HepG2 (cell line): ENCODE results near the gene GGPS1. TPM values are rescaled to one million over a fixed set of nuclear protein-coding genes. Genes with fewer than 3 reads are reported as not detected.

Experiments
- CAMTA2 ChIP-seq: sonication (generic); formaldehyde crosslinking; IDR thresholded peaks from 2 replicates; pipeline ENCODE4 v1.4.0; 2020; ENCODE audit warnings: mild to moderate bottlenecking, missing genetic modification reagents, borderline replicate concordance
- CREB1 ChIP-seq, 2 experiments: fragments of 450-650 bp in 1 of 2; IDR thresholded peaks; 2 replicates each; pipeline ENCODE4 v1.6.1; 2016 to 2017; ENCODE audit warnings: control low read depth in 1 of 2, mild to moderate bottlenecking in 1 of 2, missing compliant biosample characterization in 1 of 2, missing genetic modification characterization in 1 of 2
- FOXK2 ChIP-seq: fragments of 450-650 bp; IDR thresholded peaks from 2 replicates; pipeline ENCODE4 v1.6.1; 2016
- MTA1 ChIP-seq: sonication (generic); formaldehyde crosslinking; IDR thresholded peaks from 2 replicates; pipeline ENCODE4 v1.4.0; 2020; ENCODE audit warnings: missing genetic modification reagents, mild to moderate bottlenecking, borderline replicate concordance
- NAIF1 ChIP-seq: sonication (generic); formaldehyde crosslinking; IDR thresholded peaks from 2 replicates; pipeline ENCODE4 v1.5.0; 2020; ENCODE audit warnings: mild to moderate bottlenecking, missing genetic modification reagents, borderline replicate concordance
- POLR2AphosphoS2 ChIP-seq: IDR thresholded peaks from 2 replicates; pipeline ENCODE4 v1.6.1; 2011; ENCODE audit warnings: low read depth, low read length, improper control_type of control experiment
- SMAD3 ChIP-seq: sonication (generic); formaldehyde crosslinking; IDR thresholded peaks from 2 replicates; pipeline ENCODE4 v1.4.0; 2020; ENCODE audit warnings: missing genetic modification reagents
- SNAI1 ChIP-seq: sonication (generic); formaldehyde crosslinking; IDR thresholded peaks from 2 replicates; pipeline ENCODE4 v1.5.0; 2020; ENCODE audit warnings: mild to moderate bottlenecking, missing genetic modification reagents, borderline replicate concordance
- STAG1 ChIP-seq: sonication (generic); formaldehyde crosslinking; IDR thresholded peaks from 2 replicates; pipeline ENCODE4 v1.4.0; 2020; ENCODE audit warnings: missing genetic modification reagents
- ZSCAN25 ChIP-seq: sonication (generic); formaldehyde crosslinking; IDR thresholded peaks from 2 replicates; pipeline ENCODE4 v1.8.0; 2022; ENCODE audit warnings: mild to moderate bottlenecking, missing genetic modification reagents
- polyA plus RNA-seq, 8 experiments: library from polyadenylated mRNA; depleted of rRNA in 3 of 8; stranded (reverse) in 7 of 8; unstranded in 1 of 8; fragments of >200 nt; fragmentation: Illumina TruSeq in 4 of 8; extraction: Trizol in 4 of 8; gene quantifications; 2 replicates each; pipeline versions ENCODE4 v1.2.1 to v1.2.3, GENCODE V29; 2011 to 2016; ENCODE audit warnings: low read depth in 4 of 8, missing spikeins in 1 of 8, mixed read lengths in 1 of 8; ENCODE audit not compliant: insufficient read depth in 1 of 8
- total RNA-seq, 5 experiments: library from RNA; depleted of rRNA; stranded (reverse); fragments of >200 nt; fragmentation: Illumina TruSeq; extraction: Trizol; gene quantifications; 2 replicates each; pipeline ENCODE4 v1.2.3, GENCODE V29; 2016; ENCODE audit warnings: low read depth in 1 of 5
- TF ChIP-seq, protein P1 (sequence below), 2 experiments: fragments of 450-650 bp in 1 of 2; sonication (generic) in 1 of 2; formaldehyde crosslinking in 1 of 2; IDR thresholded peaks; 2 replicates each; pipeline versions ENCODE4 v1.6.1 to v1.8.0; 2016 to 2022; ENCODE audit warnings: antibody characterized with exemption in 1 of 2, mild to moderate bottlenecking in 1 of 2, missing genetic modification reagents in 1 of 2
- TF ChIP-seq, protein P2 (sequence below): sonication (generic); formaldehyde crosslinking; IDR thresholded peaks from 2 replicates; pipeline ENCODE4 v1.4.0; 2020; ENCODE audit warnings: mild to moderate bottlenecking, missing genetic modification reagents
- TF ChIP-seq, protein P3 (sequence below): sonication (generic); formaldehyde crosslinking; IDR thresholded peaks from 2 replicates; pipeline ENCODE4 v1.5.1; 2020; ENCODE audit warnings: missing genetic modification reagents, mild to moderate bottlenecking, borderline replicate concordance

Gene GGPS1
- total and polyA plus RNA-seq, 2 of the 13 experiments (the other 11 are each of a cell fraction or from before 2014, with no cell fraction given), result 28.8 to 42.6 TPM

DNA sequence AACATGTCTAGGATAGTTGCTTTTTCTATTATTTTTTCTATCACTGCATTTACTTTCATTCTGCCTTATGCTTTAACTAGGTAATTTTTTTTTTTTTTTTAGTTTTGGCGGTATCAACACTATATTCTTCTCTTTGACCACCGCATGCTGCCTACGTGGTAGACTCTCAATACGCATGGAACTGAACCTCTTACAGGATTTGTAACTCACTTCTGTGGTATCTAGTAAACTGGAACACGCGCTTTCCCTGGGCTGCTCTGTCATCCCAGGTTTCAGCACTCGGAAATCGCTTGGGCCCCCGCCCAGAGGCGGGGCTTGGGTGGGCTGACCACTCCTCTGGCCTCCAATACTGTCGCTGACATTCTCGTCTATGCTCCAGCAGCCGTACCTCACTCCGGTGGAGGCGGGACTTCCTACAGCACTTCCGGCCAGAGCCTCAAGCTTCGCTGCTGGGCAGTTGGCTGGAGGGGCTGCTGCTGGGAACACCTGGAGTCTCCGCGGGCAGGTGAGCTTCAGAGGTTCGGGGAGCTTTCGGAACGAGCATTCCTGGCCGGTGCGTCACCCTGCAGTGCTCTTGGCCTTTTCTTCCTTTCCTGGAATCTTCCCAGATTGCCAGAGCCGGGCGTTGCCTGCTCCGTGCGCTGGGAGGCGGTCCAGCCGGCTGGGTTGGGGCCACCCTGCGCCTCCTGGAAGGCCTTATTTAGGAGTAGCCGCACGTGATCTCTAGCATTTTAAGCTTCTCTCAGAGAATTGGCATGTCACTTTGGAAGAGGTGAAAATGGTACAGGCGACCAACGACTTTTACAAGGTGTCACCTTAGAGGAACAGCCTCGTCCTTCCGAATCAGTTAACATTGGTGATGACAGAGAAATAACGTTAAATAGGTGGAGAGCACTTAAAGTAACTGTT lies 38.9 kb downstream of the GGPS1 start, which contains the start of gene TBCE (continued):
- TF ChIP-seq, protein P1, sequence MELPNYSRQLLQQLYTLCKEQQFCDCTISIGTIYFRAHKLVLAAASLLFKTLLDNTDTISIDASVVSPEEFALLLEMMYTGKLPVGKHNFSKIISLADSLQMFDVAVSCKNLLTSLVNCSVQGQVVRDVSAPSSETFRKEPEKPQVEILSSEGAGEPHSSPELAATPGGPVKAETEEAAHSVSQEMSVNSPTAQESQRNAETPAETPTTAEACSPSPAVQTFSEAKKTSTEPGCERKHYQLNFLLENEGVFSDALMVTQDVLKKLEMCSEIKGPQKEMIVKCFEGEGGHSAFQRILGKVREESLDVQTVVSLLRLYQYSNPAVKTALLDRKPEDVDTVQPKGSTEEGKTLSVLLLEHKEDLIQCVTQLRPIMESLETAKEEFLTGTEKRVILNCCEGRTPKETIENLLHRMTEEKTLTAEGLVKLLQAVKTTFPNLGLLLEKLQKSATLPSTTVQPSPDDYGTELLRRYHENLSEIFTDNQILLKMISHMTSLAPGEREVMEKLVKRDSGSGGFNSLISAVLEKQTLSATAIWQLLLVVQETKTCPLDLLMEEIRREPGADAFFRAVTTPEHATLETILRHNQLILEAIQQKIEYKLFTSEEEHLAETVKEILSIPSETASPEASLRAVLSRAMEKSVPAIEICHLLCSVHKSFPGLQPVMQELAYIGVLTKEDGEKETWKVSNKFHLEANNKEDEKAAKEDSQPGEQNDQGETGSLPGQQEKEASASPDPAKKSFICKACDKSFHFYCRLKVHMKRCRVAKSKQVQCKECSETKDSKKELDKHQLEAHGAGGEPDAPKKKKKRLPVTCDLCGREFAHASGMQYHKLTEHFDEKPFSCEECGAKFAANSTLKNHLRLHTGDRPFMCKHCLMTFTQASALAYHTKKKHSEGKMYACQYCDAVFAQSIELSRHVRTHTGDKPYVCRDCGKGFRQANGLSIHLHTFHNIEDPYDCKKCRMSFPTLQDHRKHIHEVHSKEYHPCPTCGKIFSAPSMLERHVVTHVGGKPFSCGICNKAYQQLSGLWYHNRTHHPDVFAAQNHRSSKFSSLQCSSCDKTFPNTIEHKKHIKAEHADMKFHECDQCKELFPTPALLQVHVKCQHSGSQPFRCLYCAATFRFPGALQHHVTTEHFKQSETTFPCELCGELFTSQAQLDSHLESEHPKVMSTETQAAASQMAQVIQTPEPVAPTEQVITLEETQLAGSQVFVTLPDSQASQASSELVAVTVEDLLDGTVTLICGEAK (IDR thresholded peaks at IDR 0.05), result peak; percentile 6; the same call in 1 of the 2 replicates
- TF ChIP-seq, protein P1 (CRISPR knock-in tag; IDR thresholded peaks at IDR 0.05), result no peak
- TF ChIP-seq CREB1 (IDR thresholded peaks at IDR 0.05) (peak; percentile 30; the same call in 1 of the 2 replicates), CREB1 (CRISPR knock-in tag; IDR thresholded peaks at IDR 0.05) (peak; percentile 66), FOXK2 (no peak), SMAD3 (CRISPR knock-in tag) (no peak), CAMTA2 (CRISPR knock-in tag) (0 out of 2 replicates have a peak, but pooled peaks have one; percentile 46), MTA1 (CRISPR knock-in tag) (no peak), ZSCAN25 (CRISPR knock-in tag) (no peak), POLR2AphosphoS2 (no peak), STAG1 (CRISPR knock-in tag) (no peak; the same call in 1 of the 2 replicates), NAIF1 (CRISPR knock-in tag) (0 out of 2 replicates have a peak, but pooled peaks have one; percentile 41), SNAI1 (CRISPR knock-in tag) (peak; percentile 68; the same call in 1 of the 2 replicates)
- TF ChIP-seq, protein P2, sequence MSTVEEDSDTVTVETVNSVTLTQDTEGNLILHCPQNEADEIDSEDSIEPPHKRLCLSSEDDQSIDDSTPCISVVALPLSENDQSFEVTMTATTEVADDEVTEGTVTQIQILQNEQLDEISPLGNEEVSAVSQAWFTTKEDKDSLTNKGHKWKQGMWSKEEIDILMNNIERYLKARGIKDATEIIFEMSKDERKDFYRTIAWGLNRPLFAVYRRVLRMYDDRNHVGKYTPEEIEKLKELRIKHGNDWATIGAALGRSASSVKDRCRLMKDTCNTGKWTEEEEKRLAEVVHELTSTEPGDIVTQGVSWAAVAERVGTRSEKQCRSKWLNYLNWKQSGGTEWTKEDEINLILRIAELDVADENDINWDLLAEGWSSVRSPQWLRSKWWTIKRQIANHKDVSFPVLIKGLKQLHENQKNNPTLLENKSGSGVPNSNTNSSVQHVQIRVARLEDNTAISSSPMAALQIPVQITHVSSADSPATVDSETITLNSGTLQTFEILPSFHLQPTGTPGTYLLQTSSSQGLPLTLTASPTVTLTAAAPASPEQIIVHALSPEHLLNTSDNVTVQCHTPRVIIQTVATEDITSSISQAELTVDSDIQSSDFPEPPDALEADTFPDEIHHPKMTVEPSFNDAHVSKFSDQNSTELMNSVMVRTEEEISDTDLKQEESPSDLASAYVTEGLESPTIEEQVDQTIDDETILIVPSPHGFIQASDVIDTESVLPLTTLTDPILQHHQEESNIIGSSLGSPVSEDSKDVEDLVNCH (CRISPR knock-in tag), result no peak
- TF ChIP-seq, protein P3, sequence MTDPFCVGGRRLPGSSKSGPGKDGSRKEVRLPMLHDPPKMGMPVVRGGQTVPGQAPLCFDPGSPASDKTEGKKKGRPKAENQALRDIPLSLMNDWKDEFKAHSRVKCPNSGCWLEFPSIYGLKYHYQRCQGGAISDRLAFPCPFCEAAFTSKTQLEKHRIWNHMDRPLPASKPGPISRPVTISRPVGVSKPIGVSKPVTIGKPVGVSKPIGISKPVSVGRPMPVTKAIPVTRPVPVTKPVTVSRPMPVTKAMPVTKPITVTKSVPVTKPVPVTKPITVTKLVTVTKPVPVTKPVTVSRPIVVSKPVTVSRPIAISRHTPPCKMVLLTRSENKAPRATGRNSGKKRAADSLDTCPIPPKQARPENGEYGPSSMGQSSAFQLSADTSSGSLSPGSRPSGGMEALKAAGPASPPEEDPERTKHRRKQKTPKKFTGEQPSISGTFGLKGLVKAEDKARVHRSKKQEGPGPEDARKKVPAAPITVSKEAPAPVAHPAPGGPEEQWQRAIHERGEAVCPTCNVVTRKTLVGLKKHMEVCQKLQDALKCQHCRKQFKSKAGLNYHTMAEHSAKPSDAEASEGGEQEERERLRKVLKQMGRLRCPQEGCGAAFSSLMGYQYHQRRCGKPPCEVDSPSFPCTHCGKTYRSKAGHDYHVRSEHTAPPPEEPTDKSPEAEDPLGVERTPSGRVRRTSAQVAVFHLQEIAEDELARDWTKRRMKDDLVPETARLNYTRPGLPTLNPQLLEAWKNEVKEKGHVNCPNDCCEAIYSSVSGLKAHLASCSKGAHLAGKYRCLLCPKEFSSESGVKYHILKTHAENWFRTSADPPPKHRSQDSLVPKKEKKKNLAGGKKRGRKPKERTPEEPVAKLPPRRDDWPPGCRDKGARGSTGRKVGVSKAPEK (CRISPR knock-in tag), result peak; percentile 47; the same call in 1 of the 2 replicates
